NCI-H1436 (cell line): ENCODE measurements around the gene UNC5C.

Source experiments
- DNase-seq: peaks from one replicate; lab custom pipeline; 2025; lab: John Stamatoyannopoulos, UW

The UNC5C gene

DNA sequence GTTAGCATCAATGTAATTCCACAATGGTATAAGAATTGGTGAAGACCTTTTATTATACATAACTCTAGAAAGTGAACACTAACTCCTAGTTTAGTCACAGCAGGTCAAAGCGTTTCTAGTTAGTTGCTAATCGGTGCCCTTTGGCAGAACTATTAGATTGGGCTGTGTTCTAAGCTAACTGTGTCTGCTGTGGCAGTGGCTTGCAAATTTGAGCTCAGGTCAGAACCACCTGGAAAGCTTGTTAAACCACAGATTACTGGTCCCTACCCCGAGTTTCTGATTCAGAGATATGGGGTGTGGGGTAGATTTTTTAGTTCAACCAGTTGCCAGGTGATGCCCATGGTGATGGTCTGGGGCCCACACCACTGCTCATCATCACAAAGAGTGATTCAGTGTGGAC lies 332.1 kb downstream of the UNC5C start:
- DNase-seq: no peak

DNA sequence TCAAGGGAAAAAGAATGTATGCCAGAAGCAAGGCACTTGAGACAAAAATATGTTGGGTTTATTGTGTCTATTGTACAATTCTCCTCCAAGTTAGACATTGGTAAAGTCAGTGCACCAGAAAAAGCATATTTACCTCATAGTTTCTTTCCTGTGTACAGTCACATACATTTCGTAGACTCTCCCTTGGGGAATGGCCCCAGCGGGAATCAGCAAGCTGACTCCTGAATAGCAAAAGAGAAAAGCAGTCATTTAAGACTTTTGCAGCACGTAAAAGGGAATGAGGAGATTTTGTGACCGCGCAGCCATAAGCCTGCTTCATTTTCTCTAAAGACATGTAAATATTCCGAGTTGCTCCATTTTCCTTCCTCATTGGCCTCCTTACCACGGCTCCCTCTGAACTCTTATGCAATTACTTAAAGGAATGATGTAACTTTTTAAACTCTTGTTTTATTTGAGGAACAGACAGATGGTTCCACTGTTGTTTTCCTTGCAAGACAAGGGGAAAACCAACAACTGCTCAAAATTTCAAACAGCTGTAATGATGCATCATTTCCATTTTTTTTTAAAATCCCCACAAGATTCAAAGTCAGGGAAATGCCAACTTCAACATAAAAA lies 332.7 kb downstream of the UNC5C start:
- DNase-seq: no peak

DNA sequence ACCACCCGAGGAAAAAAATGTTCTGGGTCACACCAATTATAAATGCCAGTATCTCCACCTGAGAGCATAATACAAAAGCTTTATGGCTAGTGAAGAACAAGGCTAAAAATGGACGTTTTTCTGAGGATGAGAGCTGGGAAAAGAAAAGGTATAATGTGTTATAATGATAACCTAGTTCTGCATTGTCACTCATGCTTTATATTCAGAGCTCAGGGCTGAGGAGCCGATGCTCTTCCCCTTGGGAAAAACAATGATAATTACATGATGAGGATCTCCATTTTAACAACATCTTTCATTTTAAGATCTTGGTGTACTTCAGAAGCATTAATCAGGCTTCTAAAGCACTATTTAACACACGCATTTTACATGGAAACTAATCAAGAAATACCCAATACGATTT lies 333.7 kb downstream of the UNC5C start:
- DNase-seq: no peak

DNA sequence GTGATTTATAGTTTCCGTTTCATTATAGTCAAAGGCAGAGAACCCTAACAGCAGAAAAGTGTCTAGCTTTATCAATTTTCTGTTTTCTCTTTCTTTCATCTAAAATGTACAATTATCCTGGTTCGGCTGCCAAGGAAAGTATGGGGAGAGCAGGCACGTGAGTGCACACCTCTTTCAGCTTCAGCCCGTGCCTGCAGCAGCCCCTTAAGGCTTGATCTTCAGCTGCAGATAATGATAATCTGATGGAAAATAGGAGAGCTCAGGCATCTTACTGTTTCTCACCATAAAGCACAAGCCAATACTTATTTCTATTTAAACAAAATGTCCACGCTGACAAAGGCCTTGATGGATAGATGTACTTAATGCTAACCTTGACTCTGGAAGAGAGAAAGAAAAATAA lies 334.4 kb downstream of the UNC5C start:
- DNase-seq: no peak

DNA sequence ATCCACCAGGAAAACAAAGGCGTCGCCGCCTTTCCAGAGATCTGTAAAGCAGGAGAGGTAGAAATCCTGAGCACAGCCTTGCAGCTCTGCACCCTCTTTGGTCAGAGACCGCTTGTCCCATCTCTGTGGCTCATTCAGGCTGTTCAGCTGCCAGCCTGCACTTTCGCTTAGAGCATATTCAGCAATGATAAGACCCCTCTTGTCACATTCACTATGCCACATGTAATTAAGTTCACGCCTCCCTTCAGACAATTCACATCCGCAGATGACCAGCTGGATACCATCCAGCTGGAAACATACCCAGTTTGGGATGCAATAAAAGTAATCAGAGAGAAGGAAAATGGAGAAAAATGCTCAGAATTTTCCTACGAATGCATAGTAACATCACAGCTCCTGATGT lies 335.4 kb downstream of the UNC5C start:
- DNase-seq: no peak

DNA sequence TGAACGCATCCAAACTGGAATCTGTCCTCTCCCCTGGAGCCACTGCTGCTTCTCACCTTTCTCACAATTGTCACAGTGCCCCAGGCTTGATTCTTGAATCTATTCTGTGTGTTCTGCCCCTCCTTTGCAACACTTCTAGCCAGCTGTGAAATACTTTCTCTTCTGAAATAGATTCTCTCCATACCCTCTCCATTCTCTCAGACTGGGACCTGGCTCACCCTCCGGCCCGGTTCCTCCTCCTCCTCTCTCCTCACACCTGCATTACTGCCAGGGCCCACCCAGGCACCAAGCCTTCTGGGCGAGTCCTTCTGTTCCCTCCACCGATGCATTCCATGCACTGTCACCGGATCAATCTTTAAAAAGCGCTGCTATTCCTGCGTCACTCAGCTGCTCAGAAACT lies 336.1 kb downstream of the UNC5C start:
- DNase-seq: no peak

DNA sequence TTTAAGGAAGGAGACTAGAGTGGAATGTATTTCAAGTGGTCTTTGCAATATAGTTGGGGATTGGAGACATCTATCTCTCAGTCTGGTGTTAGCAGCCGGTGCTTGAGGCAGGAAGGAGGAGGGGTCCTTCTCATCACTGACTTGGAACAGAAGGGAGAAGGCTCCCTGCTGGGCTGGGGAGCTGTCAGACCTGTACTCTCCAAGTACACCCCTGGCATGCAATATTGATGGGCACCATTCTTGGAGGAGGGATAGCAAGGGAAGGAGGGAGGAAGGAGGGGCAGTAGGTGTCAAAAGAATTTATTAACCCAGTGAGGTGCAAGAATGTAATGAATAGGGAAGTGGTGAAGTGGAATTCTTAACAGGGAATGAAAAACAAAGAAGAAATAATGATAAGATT lies 338.8 kb downstream of the UNC5C start:
- DNase-seq: no peak

DNA sequence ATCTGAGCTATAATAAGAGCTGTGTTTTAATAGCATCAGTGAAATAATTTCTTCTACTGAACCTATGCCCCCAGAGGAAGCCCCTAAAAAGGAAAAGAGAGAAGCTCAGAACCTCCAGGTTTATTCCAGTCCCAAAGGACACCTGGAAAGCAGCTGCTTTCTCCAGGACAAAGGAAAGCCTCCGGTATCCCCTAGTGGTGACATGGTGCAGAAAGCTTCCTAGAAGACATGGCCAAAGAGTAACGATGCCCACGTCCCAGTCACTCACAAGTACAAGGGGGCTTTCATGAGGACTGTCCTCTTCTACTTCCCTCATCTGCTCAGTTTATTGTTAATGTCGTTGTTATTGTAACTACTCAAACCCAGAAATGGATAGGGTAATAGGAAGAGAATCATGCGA lies 343.9 kb downstream of the UNC5C start:
- no peak for DNase-seq

DNA sequence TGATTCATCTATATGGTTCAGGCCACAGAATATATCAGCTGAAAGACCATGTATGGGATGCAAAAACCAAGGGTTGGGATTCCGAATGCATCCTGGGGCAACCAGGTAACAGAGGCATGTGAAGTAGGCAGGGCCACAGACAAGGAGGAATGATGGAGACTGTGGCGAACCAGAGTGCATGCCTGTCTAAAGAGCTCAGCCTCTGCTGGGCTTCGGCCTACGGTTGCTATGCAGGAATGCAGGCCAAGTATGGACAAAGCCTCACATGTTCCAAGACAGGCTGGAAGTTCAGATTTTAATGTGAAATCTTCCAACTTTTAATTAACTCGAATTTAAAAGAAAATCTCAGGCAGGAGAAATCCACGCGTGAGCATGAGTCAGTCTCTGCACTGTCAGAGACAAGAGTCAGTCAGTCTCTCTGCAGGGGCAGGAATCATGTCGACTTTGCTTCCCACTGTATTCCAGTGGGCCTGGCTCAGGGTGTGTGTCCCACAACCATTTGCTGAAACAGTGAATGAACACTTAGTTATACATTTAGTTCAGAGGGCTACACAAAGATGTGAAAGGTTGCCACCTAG lies 344.4 kb downstream of the UNC5C start:
- no peak for DNase-seq

DNA sequence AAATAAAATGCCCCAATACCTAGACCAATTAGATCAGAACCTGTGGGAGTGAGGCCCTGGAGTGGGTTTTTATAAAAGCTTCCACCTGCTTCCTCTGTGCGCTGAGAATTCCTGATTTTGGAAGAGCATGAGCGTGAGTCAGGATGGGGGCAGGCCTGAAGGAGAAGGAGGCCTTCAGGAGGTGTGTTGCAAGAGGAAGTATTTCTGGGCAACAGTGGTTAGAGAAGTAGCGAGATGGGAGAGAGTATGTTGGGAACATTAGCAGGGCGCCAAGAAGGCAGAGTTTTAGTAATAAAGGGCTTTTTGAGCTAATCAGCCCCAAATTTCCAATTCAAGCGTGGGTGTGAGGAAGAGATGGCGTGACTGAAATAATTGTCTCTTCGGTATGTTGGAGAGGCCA lies 349.8 kb downstream of the UNC5C start:
- no peak for DNase-seq

DNA sequence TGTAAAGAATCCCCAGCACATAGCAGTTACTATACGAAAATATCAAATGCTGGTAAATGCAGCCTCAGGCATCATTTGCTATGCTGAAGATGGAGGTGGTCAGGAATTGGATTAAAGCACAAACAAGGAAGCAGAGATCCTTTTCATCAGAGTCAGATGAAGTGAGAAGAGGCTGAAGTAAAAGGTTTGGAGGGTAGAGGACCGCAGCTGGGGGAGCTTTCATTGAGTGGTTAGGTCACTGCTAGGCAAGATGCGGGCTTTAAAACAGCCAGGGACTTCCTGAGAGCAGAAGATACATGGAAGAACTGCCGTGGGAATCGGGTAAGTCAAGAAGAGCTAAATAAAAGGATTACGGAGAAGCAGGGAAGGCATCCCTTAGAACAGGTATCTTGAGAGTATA lies 351.4 kb downstream of the UNC5C start:
- no peak for DNase-seq

DNA sequence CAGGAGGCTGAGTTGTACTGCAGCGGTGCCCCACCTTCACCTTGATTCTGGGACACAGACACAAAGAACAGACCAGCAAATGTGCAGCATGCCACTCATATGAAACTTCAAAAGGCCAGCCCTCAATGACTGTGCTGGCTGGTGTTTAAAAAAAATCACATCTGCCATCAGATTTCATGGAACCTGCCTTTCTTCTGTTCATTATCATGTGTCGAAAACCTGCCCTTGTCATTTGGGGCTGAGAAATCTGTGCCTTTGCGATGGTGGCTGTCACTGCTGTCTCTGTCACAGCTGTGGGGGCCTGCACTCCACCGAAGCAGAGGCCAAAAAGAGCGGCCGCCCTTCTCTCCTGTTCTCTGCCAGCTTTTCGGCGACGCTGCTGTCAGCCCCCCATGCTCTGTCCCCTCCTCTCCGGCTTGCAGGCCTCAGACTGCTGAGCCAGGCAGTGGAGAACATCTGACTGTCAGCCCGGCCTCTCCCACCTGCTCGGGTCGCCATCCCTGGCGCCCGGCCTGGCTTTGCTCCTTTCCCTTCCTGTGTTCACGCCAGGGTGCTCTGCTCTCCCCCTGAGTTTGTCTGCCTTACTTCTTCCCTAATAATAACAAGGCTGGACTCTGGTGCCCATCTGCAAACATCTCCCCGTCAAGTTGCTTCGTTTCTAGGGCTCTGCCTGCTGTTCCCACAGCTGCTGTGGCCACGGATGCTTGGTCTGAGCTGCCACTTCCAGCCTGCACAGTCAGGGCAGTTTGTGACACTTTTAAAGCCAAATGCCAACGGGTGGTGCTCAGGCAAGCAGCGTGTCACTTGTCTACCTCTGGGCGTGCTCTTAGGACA lies 355.2 kb downstream of the UNC5C start:
- no peak for DNase-seq

DNA sequence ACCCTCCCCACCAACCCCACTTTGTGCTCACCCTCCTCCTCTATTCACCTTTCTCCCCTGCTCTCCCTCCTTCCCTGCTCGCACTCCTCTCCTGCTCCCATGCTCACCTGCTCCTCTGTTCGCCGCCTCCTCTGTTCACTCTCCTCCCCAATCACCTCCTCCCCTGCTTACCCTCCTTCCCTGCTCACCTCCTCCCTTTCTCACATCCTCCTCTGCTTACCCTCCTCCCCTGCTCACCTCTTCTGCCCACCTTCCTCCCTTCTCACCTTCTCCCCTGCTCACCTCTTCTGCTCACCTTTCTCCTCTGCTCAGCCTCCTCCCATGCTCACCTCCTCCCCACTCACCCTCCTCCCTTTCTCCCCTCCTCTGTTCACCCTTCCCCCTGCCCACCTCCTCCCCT lies 357.2 kb downstream of the UNC5C start:
- no peak for DNase-seq

DNA sequence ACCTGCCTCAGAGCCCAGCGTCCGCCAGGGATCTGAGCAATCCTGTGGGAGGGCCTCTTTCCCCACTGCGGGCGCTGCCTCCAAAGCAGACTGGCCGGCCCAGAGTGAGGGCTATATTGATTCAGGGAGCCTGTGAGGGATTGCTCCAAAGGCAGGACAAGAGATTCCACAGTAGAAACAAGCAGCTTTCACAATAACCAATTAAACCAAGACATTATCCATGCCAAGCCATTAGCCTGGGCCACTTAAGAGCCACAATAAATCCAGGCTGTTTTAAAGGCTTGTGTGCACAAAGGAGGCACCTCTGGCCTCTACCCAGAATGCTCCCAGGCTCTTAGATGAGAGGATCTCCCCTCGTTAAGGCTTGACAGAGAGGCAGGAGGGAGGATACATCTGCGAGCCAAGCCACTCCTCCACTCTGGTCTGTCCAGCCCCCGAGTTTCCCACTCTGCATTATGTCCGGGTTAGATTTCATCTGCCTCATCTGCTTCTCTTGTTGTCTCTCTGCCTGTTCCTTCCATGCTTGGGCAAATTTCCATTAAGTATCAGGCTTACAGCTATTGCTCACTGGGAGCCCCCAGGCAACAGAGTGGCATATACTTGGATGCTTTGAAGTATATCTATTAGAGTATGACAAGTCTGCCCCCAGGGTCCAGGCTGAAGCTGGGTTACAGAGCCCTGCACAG lies 357.9 kb downstream of the UNC5C start:
- no peak for DNase-seq

DNA sequence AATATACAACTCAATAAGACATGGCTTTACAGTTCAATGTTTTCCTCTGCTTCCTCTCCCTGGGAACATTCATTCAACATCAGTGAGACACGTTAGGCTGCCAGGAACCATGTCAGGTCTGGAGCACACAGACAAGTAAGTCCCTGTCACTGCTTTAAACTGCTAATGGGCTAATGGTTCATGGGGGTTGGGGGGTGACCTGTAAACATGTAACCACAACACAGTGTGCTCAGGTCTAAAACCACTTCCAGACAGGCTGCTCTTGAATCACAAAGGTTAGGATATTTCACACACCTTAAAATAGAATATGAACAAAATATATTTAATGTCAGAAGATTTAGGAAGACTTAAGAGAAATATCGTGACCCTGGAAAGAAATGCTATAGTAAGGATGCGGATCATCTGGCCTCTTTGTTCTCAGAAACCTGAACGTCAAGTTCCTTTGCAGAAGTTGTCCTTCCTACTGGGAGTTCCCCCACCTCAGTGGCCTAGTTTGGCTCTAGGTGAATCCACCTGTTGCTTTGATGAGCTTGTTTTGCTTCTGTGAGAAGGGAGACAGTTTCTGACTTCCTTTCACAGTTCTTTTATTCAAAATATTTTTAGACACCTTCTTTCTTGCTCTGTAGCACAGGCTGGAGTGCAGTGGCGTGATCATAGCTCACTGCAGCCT lies 359.9 kb downstream of the UNC5C start:
- DNase-seq: no peak

DNA sequence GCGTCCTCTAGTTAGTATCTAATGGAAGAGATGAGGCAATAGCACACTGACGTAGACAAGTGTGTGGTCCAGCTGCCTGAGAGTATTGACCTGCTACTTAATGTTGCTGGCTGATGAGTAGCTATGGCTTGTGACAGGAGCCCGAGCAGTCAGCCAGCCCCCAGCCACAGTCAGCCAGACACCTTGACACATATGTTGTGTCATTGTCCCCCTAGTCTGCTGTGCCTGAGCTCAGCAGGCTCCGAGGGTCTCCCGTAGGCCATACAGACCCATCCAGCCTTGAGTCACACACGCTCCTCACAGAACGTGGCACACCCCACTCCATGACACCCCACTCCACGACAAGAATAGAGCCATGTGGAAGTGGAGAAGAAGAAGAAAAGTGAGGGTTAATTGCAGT lies 362.1 kb downstream of the UNC5C start:
- DNase-seq: no peak

DNA sequence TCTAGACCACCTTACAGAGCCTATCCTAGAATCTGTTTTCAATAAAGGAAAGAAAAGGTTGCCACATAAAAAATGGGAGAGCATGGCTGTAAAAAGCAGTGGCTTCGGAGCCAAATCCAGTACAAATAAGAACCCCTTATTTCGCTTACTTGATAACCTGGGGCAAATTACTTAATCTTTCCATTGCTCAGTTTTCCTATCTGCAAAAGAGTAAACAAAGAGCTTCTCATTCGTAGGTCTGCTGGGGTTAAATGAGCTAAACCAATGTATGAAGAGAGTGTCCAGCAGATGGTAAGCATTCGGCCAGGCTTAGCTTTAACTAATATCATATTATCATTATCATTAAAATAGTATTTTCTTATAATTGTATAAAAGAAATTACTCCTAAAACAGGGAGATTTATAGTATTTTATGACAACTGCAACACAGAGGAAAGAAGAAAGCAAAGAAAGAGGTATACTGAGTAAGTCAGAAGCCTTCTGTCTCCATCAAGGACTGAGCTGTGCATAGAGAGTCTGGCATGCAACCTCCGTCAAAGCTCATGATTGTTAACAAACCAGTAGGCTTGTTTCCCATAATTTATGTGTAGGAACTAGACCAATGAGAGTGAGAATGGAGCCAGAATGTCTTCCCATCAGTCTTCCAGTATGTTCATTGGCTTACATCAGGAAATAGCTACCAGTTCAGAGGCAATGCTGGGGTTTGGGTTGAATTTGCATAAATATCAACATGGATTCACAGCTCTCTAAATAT lies 364.9 kb downstream of the UNC5C start:
- no peak for DNase-seq

DNA sequence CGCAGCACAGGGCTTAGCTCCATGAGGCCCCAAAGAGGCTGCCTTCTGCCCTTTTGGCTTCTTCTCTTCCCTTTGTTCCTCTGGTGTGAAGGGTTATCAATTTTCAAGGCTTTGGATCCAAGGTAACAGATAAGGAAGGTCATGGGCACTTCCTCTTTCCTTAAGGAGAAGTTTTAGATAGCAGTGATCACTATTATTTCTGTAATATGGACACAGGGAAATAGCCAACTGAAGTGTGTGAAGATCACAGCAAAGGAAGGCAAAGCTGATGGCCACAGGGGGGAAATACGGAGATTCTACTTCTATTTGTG lies 366.8 kb downstream of the UNC5C start:
- DNase-seq: no peak

DNA sequence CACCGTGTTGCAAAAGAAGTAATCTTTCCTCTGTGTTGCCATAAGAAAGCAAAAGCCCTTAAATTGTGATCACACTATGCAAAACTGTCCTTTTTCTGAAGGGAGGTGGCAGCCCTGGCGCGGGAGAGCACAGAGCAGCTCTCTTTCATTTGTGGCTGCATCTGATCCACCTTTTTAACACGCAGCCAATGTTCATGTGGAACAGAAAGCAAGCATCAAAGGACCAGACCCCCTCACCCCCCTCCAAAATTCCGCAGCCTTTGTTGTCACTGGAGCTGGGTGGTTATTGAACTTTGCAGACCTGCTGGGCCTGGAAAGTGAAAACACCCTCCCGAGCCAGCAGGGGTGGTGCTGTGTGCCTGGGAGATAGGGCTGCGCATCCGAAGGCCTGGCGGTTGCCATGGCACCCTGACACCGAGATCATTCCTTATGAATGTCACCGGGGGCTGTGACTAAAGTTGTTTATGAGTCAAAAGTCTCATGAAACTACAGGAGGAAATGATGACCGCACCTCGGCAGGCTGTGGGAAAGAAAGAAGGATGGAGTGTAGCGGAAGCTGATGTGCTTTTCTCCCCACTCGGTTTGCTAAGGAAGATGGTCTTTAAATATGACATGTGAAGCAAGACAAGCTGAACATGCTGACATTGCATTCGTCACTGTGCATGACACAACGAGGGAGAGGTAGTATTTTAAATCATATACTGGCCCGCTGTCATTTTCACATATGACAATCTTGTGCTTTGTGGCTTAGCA lies 367.4 kb downstream of the UNC5C start:
- no peak for DNase-seq

DNA sequence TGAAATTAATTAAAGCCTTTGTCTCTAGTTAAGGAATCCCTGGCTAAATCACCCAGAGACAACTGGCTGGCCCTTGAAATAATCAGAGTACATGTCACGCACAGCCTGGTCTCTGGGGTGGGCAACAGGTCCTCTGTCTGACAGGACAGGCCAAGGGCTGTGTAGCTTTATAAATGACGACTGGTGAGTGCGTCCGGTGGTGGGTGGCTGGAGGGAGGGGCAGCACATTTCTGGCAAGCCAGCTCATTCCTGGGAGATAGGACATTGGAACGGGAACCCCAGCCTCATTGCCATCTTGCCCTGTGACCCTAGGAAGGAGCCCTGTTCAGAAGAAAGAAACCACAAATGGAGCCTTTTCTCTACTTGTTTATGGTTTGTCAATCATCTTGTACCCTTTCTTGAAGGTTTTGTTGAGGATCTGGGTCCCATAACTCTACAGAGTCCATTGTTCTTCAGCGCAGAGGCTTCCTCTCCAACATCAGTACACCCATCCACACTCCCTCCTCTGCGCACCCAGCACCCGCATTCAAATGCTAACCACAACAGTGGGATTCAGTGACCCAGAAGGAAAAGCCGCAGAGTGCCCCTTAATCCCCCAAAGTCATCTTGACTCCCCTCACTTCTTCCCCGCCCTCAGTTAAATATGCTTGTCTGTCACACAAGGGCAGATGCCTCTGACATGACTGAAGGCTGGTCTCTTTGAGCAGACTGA lies 368.1 kb downstream of the UNC5C start:
- no peak for DNase-seq
